Mesodermal cell (in vitro differentiated cells): Measurements from ENCODE around the gene EXOC3L2.

Experiments
- H3K27ac ChIP-seq: 2 replicates; pipeline ENCODE4 v1.7.0; 2013; ENCODE audit warnings: mild to moderate bottlenecking, low read depth, low read length, moderate library complexity; ENCODE audit not compliant: severe bottlenecking
- H3K36me3 ChIP-seq: 2 replicates; pipeline ENCODE4 v1.7.1; 2013; ENCODE audit warnings: mild to moderate bottlenecking, low read length, moderate library complexity; ENCODE audit not compliant: control insufficient read depth, insufficient read depth
- H3K4me1 ChIP-seq: one replicate; pipeline ENCODE4 v1.7.1; 2013; ENCODE audit warnings: mild to moderate bottlenecking, low read length; ENCODE audit not compliant: insufficient read depth, control insufficient read depth, poor library complexity, severe bottlenecking
- H3K4me3 ChIP-seq: 2 replicates; pipeline ENCODE4 v1.7.0; 2013; ENCODE audit warnings: low read length, control low read depth, mild to moderate bottlenecking; ENCODE audit not compliant: insufficient read depth, poor library complexity, severe bottlenecking; ENCODE audit errors: extremely low read depth
- H3K9me3 ChIP-seq: 2 replicates; pipeline ENCODE4 v1.7.1; 2013; ENCODE audit warnings: mild to moderate bottlenecking, low read length, moderate library complexity; ENCODE audit not compliant: control insufficient read depth
- WGBS, 2 experiments: methylation state at CpG; one replicate each; pipeline ENCODE4 v1.1.5; 2013; ENCODE audit warnings: missing lambda C conversion rate in 2 of 2; ENCODE audit not compliant: insufficient coverage in 2 of 2; 5-methylcytosine and 5-hydroxymethylcytosine counted together

The EXOC3L2 gene

GRCh38 chr19:45170146-45171106, 74.8 kb downstream of the EXOC3L2 start:
- Histone ChIP-seq H3K27ac (peak overlapping the region; percentile 86), H3K9me3 (no peaks in the 10 kb centered on the region), H3K36me3 (no peaks in the 10 kb centered on the region), H3K4me1 (peaks cover 15% of the 10 kb centered on the region), H3K4me3 (no peak overlapping the region)
- WGBS, 2 experiments = 90 to 95% methylated on average over 18 to 19 of the region's 21 CpGs

- no peak overlapping the region for H3K27ac ChIP-seq
- no peak overlapping the region for H3K4me3 ChIP-seq
- 82 to 87% methylated on average over 8 of the region's 10 CpGs for WGBS, 2 experiments
- H3K4me1 ChIP-seq = peaks cover 19% of the 10 kb centered on the region
- no peaks in the 10 kb centered on the region for H3K9me3 ChIP-seq
- H3K36me3 ChIP-seq = no peaks in the 10 kb centered on the region
Observed at GRCh38 chr19:45169602-45170001, 75.6 kb downstream of the EXOC3L2 start.

GRCh38 chr19:45168767-45169351, 76.3 kb downstream of the EXOC3L2 start:
- peaks cover 24% of the 10 kb centered on the region for H3K4me1 ChIP-seq
- H3K9me3 ChIP-seq = no peaks in the 10 kb centered on the region
- no peak overlapping the region for H3K4me3 ChIP-seq
- no peak overlapping the region for H3K27ac ChIP-seq
- no peaks in the 10 kb centered on the region for H3K36me3 ChIP-seq
- 94 to 97% methylated on average over 11 to 15 of the region's 16 CpGs for WGBS, 2 experiments

- Histone ChIP-seq H3K4me3 (no peak overlapping the region), H3K9me3 (no peaks in the 10 kb centered on the region), H3K27ac (no peak overlapping the region), H3K4me1 (peaks cover 27% of the 10 kb centered on the region), H3K36me3 (no peaks in the 10 kb centered on the region)
- 57 to 60% methylated on average over 12 to 14 of the region's 14 CpGs for WGBS, 2 experiments
Observed at GRCh38 chr19:45166723-45167252, 78.4 kb downstream of the EXOC3L2 start.

DNA sequence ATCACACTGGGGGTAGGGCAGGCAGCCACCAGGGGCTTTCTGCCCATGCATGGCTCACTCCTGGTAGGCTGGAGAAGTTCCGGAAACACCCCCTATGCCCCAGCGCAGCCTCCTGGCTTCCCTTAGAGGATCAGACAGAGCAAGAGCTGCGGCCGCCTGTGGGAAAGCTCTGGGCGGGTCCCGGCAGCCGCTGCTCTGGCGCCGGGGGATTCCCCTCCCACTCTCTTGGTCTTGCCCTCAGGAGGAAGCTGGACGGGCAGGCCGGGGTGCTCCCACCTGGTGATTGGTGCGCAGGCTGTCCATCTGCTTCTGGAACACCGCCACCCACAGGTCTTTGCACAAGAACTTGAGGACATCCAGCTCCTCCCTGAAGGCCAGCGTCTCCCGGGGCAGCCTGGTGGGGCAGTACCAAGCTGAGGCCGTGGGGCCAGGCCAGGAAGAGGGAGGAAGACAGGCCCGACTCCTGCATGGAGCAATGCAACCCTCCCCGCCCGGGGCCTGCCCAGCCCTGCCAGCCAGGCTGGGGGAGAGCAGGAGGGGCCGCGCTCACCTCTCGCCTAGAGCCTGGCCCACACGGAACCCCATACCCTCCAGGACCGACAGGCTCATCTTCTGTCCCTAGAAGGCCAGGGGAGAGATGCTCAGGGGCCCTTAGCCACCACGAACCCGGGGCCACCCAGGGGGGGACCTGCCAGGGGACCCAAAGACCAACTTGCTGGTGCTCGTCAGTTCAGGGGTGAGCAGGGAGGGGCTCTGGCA, 80.5 kb downstream of the EXOC3L2 start:
- peaks cover 17% of the 10 kb centered on the region for H3K4me1 ChIP-seq
- no peak overlapping the region for H3K4me3 ChIP-seq
- no peak overlapping the region for H3K27ac ChIP-seq
- WGBS, 2 experiments = 65 to 66% methylated on average over 22 to 24 of the region's 27 CpGs
- no peaks in the 10 kb centered on the region for H3K36me3 ChIP-seq
- H3K9me3 ChIP-seq = no peaks in the 10 kb centered on the region

DNA sequence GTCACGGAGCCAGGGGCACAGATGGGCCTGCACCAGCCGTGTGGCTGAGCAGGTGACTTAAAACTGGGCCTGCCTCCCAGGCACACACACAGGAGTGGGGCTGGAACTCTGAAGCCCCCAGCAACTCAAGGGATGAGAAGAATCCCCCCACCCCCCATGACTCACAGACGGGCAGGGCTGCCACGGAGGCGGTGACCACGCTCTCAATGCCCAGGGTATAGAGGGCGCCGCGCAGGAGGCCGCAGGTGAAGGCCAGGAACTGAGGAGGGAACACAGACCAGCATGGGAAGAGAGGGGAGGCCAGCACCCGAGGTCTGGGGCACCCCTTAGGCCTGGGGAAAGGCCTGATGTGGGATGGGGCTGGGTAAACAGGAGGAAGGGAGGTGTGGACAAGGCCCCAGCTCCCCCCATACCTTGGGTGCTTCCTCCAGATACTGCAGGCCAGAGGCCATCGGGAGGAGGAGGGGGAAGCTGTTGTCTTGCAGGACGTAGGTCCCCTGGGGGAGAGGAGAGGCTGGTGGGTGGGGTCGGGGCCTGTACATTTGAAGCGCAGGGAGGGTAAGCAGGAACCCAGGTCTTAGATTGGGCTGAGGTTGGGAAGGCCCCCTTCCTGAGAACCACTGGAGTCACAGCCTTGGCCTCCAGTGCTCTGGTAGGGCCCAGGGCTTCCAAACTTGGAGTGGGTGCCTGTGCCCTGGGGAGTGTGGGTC, 81.3 kb downstream of the EXOC3L2 start:
- peaks cover 17% of the 10 kb centered on the region for H3K4me1 ChIP-seq
- no peak overlapping the region for H3K27ac ChIP-seq
- 94 to 95% methylated on average over 8 to 13 of the region's 15 CpGs for WGBS, 2 experiments
- no peaks in the 10 kb centered on the region for H3K36me3 ChIP-seq
- H3K4me3 ChIP-seq = no peak overlapping the region
- no peaks in the 10 kb centered on the region for H3K9me3 ChIP-seq

DNA sequence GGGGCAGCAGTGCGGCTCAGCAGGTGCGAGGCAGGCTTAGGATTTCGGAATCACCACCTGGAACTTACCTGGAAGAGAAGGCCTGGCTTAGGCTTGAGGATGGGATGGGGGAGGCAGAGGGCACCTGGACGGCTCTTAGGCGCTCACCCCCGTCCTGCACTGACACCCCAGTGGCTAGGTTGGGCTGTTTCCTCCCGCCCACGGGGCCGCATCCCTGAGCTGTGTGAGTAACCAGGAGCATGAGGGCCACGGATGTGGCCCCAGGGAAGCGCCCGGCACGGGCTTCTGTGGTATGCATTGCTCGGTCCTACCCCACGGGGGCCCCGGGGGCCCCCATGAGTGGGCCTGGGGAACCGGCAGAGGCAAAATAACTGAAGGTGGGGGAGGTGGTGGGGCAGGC, 82.1 kb downstream of the EXOC3L2 start:
- Histone ChIP-seq H3K9me3 (no peaks in the 10 kb centered on the region), H3K27ac (no peak overlapping the region)
- 91 to 97% methylated on average over 14 to 17 of the region's 17 CpGs for WGBS, 2 experiments

GRCh38 chr19:45162608-45163143, 82.5 kb downstream of the EXOC3L2 start:
- Histone ChIP-seq H3K36me3 (no peaks in the 10 kb centered on the region), H3K27ac (no peak overlapping the region), H3K4me3 (no peak overlapping the region), H3K9me3 (no peaks in the 10 kb centered on the region), H3K4me1 (peaks cover 17% of the 10 kb centered on the region)
- 94 to 96% methylated on average over 7 to 17 of the region's 18 CpGs for WGBS, 2 experiments

More for the DNA sequence above, 82.1 kb downstream of the EXOC3L2 start:
- H3K36me3 ChIP-seq = no peaks in the 10 kb centered on the region
- H3K4me1 ChIP-seq = peaks cover 17% of the 10 kb centered on the region
- no peak overlapping the region for H3K4me3 ChIP-seq
